GM19328 (cell line): ENCODE results near the gene WTIP.
"Not testable (repeated sequence)": the region's sequence is repeated elsewhere in the genome, so short reads cannot be mapped to it uniquely, and the experiment has no call there.

Source experiments
- ATAC-seq: cut with Tn5 transposase; IDR thresholded peaks from one replicate; pipeline ENCODE4 v1.9.1; 2021; ENCODE audit warnings: mild to moderate bottlenecking, moderate library complexity; ENCODE audit not compliant: unreplicated experiment

WTIP gene

GRCh38 chr19:34502582-34503411, 21.2 kb downstream of the WTIP start:
- no peak for ATAC-seq

- ATAC-seq = no peak
Measured at GRCh38 chr19:34503531-34504272, 22.1 kb downstream of the WTIP start.

GRCh38 chr19:34504273-34504808, 22.8 kb downstream of the WTIP start:
- no peak for ATAC-seq

GRCh38 chr19:34504809-34505291, 23.3 kb downstream of the WTIP start:
- ATAC-seq = no peak

- ATAC-seq = no peak
Measured at GRCh38 chr19:34505321-34506025, 23.9 kb downstream of the WTIP start.

- no peak for ATAC-seq
Measured at GRCh38 chr19:34506026-34506370, 24.4 kb downstream of the WTIP start.

GRCh38 chr19:34507414-34508067, 26.0 kb downstream of the WTIP start:
- ATAC-seq = no peak

- no peak for ATAC-seq
Measured at GRCh38 chr19:34508540-34508939, 27.0 kb downstream of the WTIP start.

- ATAC-seq = not testable (repeated sequence)
Measured at GRCh38 chr19:34510904-34511303, 29.3 kb downstream of the WTIP start.

GRCh38 chr19:34512254-34512822, 30.8 kb downstream of the WTIP start:
- no peak for ATAC-seq

GRCh38 chr19:34513767-34514166, 32.2 kb downstream of the WTIP start:
- no peak for ATAC-seq

GRCh38 chr19:34519602-34520001, 38.0 kb downstream of the WTIP start:
- no peak for ATAC-seq

- ATAC-seq = no peak
Measured at GRCh38 chr19:34523408-34523807, 41.9 kb downstream of the WTIP start.

GRCh38 chr19:34525001-34525400, 43.4 kb downstream of the WTIP start:
- ATAC-seq = no peak

- ATAC-seq = no peak
Measured at GRCh38 chr19:34534206-34534605, 52.6 kb downstream of the WTIP start.

- no peak for ATAC-seq
Measured at GRCh38 chr19:34539396-34539795, 57.8 kb downstream of the WTIP start.

- no peak for ATAC-seq
Measured at GRCh38 chr19:34540811-34541557, 59.4 kb downstream of the WTIP start.

GRCh38 chr19:34549833-34550232, 68.3 kb downstream of the WTIP start:
- no peak for ATAC-seq

GRCh38 chr19:34555447-34555846, 73.9 kb downstream of the WTIP start:
- no peak for ATAC-seq

GRCh38 chr19:34556488-34556887, 74.9 kb downstream of the WTIP start:
- no peak for ATAC-seq
